Dedifferentiated amniotic fluid mesenchymal stem cell (primary cell): ENCODE measurements around the gene NLGN2.

ENCODE experiments used
- DNase-seq: peaks from one replicate; pipeline ENCODE4 v3.0.0-alpha.2; 2016; ENCODE audit errors: extremely low spot score

The NLGN2 gene

DNA sequence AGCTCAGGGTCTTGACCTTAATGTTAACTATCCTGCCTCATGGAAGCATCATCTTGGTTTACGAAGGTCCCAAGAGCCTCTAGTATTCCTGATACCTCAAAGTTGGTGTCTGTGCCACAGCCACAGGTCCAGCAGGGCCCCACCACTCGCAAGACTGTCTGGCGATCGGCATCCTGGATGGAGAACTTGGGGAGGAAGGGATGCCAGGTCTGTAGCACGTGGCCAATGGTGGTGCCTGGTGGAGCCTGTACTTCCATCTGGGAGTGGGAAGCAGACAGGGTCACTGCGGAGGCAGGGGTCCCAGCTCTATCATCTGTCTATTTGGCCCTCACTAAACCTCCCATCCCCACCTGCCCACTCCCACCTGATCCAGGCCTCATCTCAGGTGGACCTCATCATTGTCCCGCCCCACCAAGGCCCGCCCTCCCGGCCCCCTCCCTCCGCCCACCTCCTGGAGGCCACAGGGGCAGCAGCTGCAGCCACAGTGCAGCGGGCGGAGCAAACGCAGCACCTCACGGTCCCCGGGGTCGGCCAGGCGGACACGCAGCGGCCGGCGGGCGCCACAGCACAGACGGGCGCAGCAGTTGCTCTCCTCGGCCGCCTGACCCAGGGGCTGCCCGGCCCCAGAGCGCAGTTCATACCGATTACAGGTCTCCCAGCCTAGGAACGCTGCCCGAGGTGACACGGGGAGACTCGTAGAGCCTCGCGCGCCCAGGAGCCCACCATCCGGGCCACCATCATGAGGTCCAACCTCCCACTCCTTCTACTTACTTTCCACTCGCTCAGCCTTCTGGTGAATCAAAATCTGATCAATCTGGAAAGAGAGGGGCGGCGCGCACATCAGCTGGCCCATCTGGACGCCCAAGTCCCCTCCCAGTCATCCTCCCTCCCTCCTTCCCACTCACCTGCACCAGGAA, 14.7 kb upstream of the NLGN2 start:
- DNase-seq, result no peak

DNA sequence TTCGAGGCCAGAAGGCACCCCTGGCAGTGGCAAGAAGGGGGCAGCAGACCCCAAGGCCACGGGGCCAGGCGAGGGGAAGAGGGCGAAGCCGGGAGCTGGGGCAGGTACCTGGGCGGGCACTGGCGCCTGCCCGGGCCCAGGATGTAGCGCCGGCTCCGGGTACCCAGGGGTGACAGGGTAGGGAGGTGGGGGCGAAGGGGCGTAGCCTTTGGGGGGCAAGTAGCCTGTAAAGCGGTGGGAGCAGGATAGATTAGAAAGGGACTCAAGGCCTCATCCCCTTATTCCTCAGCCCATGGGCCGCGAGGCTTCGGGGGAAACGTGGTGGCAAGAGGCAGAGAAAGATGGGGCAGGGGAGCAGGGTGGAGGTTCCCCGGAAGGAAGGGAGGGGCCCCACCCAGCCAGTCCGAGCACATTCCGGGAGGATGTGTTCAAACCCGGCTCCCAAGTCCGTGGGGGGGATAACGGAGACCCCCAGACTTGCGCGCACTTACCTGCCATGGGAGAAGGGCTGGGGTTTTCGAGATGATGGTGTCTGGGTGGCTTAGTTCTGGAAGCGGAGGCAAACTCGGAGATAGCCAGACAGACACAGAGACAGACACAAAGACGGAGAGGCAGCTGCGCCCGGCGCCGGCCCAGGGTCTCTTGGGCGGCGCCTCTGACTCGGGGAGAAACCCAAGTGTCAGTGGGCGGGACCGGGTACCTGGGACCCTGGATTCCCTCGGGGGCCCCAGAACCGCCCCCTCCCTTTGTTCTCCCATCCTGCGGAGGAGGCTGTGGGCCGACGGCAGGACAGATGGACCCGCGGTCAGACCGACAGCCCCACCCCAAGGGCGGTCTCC, 13.8 kb upstream of the NLGN2 start:
- DNase-seq, result no peak

DNA sequence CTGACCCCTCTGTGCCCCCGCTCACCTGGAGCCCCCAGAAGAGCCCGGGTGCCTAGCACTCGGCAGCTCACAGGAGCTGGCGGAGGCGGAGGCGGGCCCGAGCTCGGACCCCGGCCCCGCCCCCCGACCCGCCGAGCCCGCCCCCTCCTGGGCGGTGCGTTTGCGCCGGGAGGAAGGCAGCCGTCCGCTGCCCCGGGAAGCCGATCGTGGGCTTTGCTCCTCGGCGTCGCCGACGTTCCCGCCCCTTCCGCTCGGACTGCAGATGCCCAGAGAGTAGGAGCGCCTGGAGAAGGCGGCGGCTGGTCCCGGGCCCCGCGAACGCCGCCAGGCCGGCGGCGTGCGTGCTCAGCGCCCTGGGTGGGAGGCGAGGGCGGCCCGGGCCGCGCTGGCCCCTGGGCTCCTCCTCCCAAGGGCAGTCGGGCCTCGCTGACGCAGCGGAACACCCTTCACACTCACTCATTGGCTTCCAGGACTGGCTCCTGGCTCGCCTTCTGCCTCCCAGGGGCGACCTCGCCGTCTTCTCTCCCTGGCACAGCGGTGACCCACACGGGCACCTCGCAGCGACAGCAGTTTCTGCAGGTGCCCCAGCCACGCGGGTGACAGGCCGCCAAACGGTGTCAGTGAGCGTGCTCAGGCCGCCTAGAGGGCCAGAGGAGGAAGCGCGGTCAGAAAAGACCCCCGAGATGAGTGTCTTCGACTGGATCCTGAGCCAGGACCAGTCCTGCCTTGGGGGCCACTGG, 13.0 kb upstream of the NLGN2 start, which contains the start of gene PLSCR3:
TSS of gene PLSCR3 (minus strand) at position 74 of the 740 bp plus-strand sequence. CDS start 415 bp downstream, outside the sequence.
- peak; percentile 62 for DNase-seq

DNA sequence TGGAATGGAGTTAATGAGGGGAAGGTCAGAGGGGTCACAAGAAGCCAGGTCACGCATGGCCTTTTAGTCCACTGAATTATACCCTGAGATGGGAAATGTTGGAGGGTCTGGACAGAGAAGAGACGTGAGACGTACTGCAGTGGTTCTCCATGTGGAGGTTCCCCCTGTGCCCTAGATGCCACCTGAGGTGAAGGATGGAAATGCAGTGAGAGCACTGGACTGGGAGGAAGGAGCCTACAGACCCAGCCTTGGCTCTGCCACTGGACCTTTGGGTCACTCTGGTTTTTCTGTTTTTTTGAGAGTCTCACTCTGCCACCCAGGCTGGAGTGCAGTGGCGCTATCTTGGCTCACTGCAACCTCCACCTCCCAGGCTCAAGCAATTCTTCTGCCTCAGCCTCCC, 11.5 kb upstream of the NLGN2 start:
- no peak for DNase-seq

DNA sequence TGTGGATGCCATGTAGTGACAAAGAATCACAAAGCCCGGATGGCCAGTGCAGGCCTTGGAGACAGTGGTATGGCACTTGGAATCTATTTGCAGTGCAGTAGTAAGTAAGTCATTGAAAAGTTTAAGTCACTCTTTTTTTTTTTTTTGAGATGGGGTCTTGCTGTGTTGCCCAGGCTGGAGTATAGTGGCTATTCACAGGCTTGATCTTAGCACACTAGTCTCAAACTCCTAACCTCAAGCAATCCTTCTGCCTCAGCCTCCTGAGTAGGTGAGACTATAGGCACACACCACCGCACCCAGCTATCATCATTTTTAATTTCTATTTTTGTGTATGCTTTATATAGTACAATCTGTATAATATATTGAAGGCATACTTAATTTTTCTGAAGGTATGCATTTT, 9.0 kb upstream of the NLGN2 start:
- DNase-seq, result no peak

DNA sequence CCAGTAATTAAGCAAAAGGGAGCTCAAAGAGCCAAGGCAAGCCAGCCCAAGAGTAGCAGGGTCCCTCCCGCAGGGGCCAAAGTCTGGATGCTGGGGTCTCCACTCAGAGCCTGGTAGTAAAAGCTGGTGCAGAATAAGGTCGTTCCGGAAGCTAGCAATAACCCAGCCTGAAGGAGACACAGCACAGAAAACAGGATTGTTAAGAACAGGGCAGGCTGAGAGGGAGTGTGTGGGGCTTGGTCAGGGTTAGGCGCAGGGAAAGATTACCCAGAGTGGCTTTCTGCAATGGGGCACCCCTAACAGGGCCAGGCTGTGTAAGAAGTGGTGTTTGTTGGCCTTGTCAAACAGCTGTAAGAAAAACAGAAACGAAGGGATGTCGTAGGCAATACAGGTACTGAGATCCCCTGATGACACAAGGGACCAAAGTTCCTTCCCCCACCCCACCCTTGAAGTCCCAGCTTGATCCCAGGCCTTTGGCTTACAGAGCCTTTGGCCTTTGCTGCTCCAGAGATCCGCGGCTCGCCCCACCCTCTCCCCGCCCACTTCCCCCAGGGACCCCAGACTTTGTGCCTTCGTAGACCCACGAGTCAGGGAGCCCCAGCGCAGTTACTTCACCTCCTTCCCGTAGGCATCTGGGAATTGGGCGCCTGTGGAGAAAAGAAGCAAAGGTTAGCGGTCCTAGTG, 4.5 kb upstream of the NLGN2 start:
- no peak for DNase-seq

DNA sequence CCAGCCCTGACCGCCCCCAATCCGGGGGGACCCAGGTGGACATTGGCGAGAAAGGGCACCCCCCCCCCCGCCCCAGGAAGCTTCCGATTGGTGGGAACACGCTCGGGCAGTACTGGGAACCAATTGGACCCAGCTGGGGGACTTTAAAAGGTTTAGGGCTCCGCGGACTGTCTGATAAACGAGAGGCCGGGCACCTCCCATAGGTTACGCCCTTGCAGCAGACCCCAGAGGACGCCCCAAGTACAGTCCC, 4.0 kb upstream of the NLGN2 start:
- peak; percentile 29 for DNase-seq

DNA sequence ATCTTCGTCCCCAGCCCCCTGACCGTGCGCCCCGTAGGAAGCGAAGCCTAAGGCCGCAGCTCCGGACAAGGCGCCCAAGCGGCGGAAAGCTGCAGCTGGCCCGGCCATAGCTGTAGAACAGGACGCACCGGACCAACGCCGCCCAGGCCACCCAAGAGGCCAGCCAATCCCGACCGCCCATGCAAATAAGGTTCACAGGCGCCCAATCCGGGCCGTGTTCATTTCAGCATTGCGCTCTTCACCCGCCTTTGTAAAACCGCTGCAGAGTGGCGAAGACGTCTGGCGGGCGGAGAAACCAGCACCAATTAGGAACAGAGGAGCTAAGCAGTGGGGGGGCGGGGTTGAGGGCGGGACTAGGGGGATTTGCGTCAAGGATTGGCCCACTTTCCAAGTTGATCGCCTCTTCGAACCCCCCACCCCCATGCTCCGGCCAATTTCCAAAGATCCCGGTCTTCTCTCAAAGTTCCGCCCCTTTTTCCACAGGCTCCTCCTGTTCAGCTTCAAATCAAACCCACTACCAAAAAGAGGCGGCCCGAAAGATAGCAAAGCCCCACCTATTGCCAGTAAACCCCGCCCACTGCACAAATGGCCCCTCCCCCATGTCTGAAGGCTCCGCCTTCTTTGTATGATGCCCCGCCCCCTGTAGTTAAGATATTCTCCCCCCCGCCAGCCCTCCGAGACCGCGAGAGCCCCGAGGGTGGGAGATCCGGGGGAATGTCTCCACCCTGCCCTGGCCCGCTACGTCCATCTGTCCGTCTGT, 3.5 kb upstream of the NLGN2 start, which contains the start of gene TMEM256:
TSS of gene TMEM256 (minus strand) at position 121 of the 760 bp plus-strand sequence. CDS start at position 108, 13 bp downstream.
- peak; percentile 100 for DNase-seq

DNA sequence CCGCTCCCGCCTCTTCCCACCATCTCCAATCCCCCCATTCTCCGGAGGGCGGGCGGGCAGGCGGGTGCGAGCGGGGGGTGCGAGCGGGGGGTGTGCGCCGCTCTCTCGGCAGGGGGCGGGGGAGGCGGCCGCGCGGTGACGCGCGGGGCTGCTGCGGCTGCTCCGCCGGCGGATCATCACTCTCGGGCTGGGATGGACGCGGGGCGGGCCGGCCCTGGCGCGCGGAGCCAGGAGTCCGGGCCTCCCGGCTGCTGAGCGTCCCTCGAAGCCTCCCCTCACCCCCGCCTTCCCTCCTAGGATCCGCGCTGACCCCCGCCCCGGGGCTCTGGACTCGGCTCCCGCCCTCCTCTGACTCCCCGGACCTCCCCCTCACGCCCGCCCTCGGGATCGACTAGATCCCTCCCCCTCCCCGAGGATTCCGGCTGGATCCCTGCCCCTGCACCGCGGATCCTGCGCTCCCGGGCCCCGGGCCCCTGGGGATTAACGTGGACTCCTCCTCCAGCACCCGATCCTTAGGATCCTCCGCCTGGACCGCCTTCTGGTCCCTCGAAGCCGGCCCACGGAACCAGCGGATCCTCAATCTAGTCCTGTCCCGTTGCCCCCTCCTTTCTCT, 2.8 kb upstream of the NLGN2 start:
- no peak for DNase-seq

DNA sequence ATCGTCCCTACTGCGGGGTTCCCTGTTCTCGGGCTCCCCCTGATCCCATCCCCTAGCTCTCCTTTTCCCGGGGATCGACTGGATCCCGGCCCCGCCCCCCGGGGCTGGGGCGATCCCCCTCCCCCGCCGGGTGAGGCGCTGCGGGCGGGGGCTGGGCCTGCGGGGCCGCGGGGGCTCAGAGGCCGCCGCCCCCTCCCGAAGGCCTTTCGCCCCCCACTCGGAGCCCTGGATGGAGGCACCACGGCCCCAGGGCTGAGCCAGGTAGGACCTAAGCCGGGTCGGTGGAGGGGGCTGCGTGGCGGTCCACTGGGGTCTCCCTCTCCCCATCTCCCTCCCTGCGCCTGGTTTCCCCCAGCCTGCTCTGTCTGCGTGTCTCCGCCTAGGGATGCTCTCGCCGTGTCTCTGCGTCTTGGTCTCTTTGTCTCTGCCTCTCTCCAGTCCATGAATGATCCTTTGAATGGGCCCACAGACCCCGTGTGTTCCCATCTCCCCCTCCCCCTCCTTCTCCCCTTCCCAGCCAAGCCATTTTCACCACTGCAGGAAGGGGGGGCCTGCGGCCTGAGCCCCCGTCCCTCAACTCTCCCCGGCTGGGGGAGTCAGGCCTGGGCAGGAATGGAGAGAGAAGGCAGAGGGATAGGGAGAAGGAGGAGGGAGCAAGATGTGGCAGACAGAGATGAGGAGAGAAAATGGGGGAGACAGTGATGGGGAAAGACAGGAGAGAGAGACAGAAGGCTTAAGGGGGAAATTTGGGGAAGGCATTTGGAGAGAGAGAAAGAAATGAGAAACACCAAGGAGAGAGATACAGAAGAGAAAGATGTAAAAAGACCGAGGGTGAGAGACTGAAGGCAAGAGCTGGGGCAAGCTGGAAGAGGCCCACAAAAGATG, 2.1 kb upstream of the NLGN2 start:
- no peak for DNase-seq

DNA sequence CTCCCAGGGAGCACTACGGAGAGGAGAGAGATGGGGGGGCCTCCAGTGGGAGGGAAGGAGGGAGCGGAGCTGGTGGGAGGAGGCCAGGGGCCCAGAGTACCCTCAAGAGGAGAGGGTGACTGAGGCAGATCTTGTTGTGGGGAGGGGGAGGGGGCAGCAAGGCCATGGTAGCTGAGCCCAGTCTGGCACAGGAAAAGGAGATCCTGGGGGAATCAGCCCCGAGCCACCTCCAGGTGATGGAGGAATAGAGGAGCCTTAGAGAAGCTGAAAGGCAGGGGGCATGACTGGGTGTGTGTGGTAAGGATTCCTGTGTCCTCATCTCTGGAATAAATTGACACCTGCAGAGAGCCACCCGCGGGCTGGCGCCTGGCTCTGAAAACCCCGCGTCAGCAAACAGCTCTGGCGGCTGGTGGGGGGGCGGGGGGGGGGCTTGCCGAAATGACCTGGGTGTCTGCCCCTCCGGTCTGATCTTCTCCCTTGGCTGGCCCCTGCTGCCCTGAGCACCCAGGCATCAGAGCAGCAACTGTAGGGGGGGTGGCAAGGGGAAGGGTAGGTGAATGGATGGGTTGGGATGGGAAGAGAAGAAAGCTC, 1.3 kb upstream of the NLGN2 start:
- no peak for DNase-seq

DNA sequence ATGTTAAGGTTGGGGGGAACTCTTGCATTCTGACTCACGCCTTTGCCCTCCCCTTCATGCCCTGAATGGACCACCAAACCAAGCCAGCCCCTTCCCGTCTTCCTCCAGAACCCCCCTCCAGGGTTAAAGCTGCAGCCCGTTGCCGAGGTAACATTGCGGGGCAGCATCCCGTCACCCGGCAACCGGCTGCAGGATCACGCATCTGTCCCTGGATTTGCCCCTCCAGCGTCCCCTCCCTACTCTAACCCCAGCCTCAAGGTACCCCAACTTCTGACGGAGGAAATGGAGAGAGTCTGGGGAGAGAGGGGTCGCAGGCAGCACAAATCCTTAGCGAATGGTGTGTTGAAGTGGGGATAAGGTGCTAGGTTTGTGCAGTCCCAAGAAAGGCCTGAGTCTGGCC, 563 bp upstream of the NLGN2 start:
- no peak for DNase-seq

DNA sequence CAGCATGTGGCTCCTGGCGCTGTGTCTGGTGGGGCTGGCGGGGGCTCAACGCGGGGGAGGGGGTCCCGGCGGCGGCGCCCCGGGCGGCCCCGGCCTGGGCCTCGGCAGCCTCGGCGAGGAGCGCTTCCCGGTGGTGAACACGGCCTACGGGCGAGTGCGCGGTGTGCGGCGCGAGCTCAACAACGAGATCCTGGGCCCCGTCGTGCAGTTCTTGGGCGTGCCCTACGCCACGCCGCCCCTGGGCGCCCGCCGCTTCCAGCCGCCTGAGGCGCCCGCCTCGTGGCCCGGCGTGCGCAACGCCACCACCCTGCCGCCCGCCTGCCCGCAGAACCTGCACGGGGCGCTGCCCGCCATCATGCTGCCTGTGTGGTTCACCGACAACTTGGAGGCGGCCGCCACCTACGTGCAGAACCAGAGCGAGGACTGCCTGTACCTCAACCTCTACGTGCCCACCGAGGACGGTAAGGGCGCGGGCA, 645 bp downstream of the NLGN2 start:
- no peak for DNase-seq

DNA sequence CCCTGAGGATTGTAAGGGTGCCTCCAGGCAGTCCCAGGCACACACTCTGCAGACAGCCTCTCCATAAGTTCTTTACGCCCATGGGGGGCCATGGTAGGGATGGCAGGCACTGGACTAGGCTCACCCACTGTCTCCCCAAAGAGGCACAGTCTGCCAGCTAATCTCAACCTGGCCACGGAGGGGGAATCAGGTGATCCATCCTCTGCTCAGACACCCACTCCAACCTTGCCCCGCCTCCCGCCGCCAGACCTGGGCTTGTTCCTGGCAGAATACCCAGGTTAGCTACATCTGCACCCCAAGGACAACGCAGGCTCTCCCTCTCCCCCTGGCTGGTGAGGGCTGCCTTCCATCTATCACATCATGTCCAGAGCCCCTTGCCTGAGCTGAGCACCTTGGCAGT, 1.2 kb downstream of the NLGN2 start:
- DNase-seq, result no peak

DNA sequence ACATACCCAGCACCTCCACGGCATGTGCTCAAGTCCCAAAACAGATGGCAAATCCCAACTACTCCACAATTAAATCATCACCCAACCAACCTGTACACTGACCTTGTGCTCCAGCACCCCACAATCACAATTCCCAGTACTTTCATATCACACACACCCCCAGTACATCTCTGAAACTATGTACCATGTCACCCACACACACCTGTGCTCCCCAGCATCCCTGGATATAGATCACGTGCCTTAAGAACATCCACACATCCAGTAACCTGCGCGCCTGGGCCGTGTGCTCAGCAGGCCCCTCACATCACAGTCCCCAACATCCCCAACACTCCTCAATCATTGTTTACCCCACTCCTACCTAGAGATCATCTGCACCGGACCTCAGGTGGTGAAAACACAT, 2.1 kb downstream of the NLGN2 start:
- no peak for DNase-seq

DNA sequence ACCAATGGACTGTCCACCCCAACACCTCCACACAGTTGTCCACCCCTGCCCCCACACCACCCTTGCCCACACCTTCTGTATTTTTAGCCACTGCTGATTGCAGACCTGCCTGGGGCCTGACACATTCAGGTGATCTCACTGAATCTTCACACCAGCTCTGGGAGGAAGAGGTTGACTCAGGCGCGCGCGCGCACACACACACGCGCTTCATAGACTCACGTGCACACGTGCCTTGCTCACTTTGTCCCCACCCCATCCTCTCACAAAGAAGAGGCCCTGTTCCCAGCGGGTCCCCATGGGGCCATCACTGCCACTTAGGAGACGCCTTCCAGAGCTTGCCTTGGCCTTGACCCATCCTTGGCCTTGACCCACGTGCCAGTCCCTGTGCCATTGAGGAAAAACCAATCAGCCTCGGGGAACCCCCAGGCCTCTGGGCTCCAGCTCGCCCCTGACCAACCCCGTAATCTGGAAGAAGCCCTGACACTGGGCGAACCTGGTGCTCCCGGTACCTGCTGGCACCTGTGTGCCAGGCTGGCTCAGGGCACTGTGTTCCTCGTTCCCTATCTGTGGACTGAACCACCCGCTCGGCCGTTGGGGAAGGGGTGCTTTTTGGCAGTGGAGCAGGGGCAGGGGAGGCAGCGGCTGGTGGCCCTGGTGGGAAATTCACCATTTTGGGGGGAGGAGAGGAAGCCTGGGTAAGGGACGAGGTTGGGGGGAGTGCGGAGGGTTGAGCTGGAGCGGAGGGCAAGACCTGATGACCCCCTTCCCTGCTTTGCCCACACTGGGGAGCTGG, 3.2 kb downstream of the NLGN2 start:
- no peak for DNase-seq

DNA sequence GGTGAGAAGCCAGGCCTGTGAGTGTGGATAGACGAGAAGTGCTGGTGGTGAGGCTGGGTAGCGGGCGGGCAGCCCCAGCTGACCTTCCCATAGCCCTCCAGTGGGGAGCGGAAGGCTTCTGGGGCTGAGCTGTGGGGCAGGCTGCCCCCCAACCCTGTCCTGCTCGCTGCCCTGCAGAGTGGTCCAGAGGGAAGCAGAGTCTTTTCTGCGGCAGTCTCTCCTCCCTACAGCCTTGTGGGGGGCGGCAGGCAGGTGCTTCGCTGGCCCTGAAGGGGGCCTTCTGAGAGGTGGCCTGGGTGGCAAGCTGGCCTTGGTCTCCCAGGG, 3.7 kb downstream of the NLGN2 start:
- DNase-seq, result no peak

DNA sequence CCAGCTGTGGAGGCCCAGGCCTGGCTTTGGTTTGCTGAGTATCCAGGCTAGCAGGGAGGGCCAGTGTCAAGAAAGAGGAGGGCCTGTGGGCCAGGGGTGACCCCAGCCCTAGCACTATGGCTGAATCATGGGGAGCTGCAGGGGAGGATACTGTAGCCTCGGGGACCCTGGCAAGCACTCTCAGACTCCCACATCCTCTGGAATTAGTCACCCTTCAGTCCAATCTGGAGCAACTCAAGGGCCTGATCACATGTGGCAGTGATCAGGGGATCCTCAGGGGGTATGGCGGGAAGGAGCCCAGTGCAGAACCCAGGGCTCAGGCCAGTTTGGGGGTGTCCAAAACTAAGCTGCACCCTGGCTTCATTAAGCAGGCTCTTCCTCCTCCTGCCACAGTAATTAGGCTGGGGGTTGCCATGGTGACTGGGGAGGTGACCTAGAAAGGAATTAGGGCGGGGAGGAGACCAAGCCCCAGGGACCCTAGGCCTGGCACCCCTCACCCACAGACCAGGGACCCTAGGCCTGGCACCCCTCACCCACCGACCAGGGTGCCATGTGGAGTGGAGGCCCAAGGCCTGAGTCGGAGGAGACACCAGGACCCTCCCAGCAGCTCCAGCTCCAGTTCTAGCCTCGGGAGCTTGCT, 5.8 kb downstream of the NLGN2 start:
- DNase-seq, result no peak
